ENCODE results near the gene CORO2A.
A peak's percentile ranks its signal among the peaks of the same experiment; 100 is the strongest.

Gene CORO2A

DNA sequence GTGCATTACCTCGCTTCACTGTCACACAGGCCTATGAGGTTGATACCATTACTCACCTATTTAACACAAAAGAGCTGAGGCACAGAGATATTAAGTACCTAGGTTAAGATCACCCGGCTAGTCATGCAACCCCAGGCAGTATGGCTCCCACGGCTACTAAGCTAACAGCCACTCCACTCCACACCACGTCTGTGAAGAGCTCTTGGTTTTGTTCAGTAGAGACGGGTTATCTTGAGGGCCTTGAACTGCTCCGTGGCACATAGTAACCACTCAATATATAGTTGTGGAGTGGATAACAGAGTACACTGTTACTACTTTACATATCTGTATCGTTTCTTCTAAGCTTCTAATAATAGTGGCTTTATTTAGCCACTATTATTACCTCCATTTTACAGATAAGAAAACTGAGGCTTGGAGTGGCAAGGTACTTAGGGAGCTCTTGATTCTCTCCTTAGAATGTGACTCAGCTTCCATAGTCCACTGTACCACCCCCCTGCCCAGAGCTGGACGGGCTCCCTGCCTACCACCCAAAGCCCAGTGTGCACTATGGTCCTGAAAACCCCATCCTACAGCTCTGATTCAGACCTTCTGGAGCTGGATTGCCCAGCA is 1.0 kb upstream of the CORO2A start:
- H3K27ac ChIP-seq (ENCODE audit: low read depth, low read length), result no peak overlapping the region
- H3K18ac ChIP-seq (ENCODE audit: low read length), result no peak overlapping the region
- no peak for DNase-seq
- no peak overlapping the region for H3K4me3 ChIP-seq (ENCODE audit: low read length)
- no peak overlapping the region for H2BK15ac ChIP-seq (replicated peaks; ENCODE audit: low read depth)
- no peak overlapping the region for H3K23ac ChIP-seq (ENCODE audit: low read length)
- H3K27me3 ChIP-seq (ENCODE audit: insufficient read depth, low read length, poor library complexity), result no peaks in the 10 kb centered on the region
- H3K4me1 ChIP-seq (ENCODE audit: control insufficient read depth, low read depth, low read length), result peaks cover 2% of the 10 kb centered on the region
- H3K4ac ChIP-seq (ENCODE audit: low read depth, low read length), result no peak overlapping the region
- no CpG with 5 or more reads among the region's 8 CpGs for WGBS (ENCODE audit: extremely low coverage, insufficient coverage, low lambda C conversion rate)
- H3K9ac ChIP-seq (ENCODE audit: low read length), result peak overlapping the region; percentile 4
- H3K56ac ChIP-seq (ENCODE audit: low read length), result peak overlapping the region; percentile 69
- H3K79me2 ChIP-seq (ENCODE audit: control insufficient read depth, insufficient read depth, low read length), result peaks cover 20% of the 10 kb centered on the region
- H4K8ac ChIP-seq (ENCODE audit: low read depth, low read length), result no peak overlapping the region
- H2AK5ac ChIP-seq (ENCODE audit: low read length), result no peak overlapping the region
- no peak overlapping the region for H4K5ac ChIP-seq (ENCODE audit: low read length)
- H2BK5ac ChIP-seq (ENCODE audit: low read length), result no peak overlapping the region
- H3K79me1 ChIP-seq (ENCODE audit: low read length), result peaks cover 6% of the 10 kb centered on the region
- no peaks in the 10 kb centered on the region for H3K36me3 ChIP-seq (ENCODE audit: control insufficient read depth, insufficient read depth, low read length)
- peak overlapping the region; percentile 4 for H3K4me2 ChIP-seq (ENCODE audit: low read length)
- H2BK120ac ChIP-seq (ENCODE audit: low read depth, low read length), result no peak overlapping the region

GRCh38 chr9:98191671-98192502 is 550 bp downstream of the CORO2A start:
- Histone ChIP-seq H3K4me1 (ENCODE audit: control insufficient read depth, low read depth, low read length) (peaks cover 2% of the 10 kb centered on the region), H2BK120ac (ENCODE audit: low read depth, low read length) (no peak overlapping the region), H2BK15ac (replicated peaks; ENCODE audit: low read depth) (no peak overlapping the region), H3K4ac (ENCODE audit: low read depth, low read length) (peak overlapping the region; percentile 19), H3K79me2 (ENCODE audit: control insufficient read depth, insufficient read depth, low read length) (peaks cover 24% of the 10 kb centered on the region), H3K4me2 (ENCODE audit: low read length) (peak overlapping the region; percentile 86), H3K36me3 (ENCODE audit: control insufficient read depth, insufficient read depth, low read length) (no peaks in the 10 kb centered on the region), H4K8ac (ENCODE audit: low read depth, low read length) (no peak overlapping the region), H3K23ac (ENCODE audit: low read length) (peak overlapping the region; percentile 7), H3K18ac (ENCODE audit: low read length) (peak overlapping the region; percentile 56), H4K5ac (ENCODE audit: low read length) (no peak overlapping the region), H3K79me1 (ENCODE audit: low read length) (peaks cover 6% of the 10 kb centered on the region), H3K4me3 (ENCODE audit: low read length) (peak overlapping the region; percentile 74), H2AK5ac (ENCODE audit: low read length) (peak overlapping the region; percentile 24), H3K56ac (ENCODE audit: low read length) (peak overlapping the region; percentile 88), H3K9ac (ENCODE audit: low read length) (peak overlapping the region; percentile 79), H2BK5ac (ENCODE audit: low read length) (peak overlapping the region; percentile 57), H3K27ac (ENCODE audit: low read depth, low read length) (peak overlapping the region; percentile 55), H3K27me3 (ENCODE audit: insufficient read depth, low read length, poor library complexity) (no peaks in the 10 kb centered on the region)
- peak; percentile 63 for DNase-seq
- no CpG with 5 or more reads among the region's 47 CpGs for WGBS (ENCODE audit: extremely low coverage, insufficient coverage, low lambda C conversion rate)

DNA sequence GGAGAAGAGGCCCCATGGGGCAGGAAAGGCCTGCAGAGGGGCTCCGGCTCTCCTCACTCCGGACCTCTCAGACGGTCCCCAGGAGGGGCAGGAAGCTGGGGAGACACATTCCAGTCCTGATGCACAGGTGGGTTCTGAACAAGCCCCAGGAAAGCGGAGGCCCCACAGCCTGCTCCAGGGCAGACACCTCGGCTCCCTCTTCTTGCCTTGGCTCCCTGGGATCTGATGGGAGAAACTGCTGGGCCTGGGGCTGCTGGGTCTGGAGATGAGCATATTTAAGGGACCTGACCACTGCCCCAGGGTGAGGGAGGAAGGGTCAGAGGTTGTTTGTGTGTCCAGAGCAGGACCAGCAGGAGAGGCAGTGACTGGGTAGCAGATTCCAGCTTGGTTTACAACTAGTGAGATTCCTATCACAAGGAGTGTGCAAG is 1.2 kb downstream of the CORO2A start:
- Histone ChIP-seq H3K36me3 (ENCODE audit: control insufficient read depth, insufficient read depth, low read length) (no peaks in the 10 kb centered on the region), H2AK5ac (ENCODE audit: low read length) (no peak overlapping the region), H3K4me3 (ENCODE audit: low read length) (no peak overlapping the region), H4K5ac (ENCODE audit: low read length) (no peak overlapping the region), H2BK120ac (ENCODE audit: low read depth, low read length) (no peak overlapping the region), H4K8ac (ENCODE audit: low read depth, low read length) (no peak overlapping the region), H3K4ac (ENCODE audit: low read depth, low read length) (peak overlapping the region; percentile 19), H3K9ac (ENCODE audit: low read length) (peak overlapping the region; percentile 79), H3K4me2 (ENCODE audit: low read length) (peak overlapping the region; percentile 86), H3K4me1 (ENCODE audit: control insufficient read depth, low read depth, low read length) (peaks cover 2% of the 10 kb centered on the region), H3K79me2 (ENCODE audit: control insufficient read depth, insufficient read depth, low read length) (peaks cover 27% of the 10 kb centered on the region), H3K56ac (ENCODE audit: low read length) (peak overlapping the region; percentile 88), H3K27ac (ENCODE audit: low read depth, low read length) (peak overlapping the region; percentile 9), H3K23ac (ENCODE audit: low read length) (no peak overlapping the region), H2BK5ac (ENCODE audit: low read length) (no peak overlapping the region), H2BK15ac (replicated peaks; ENCODE audit: low read depth) (no peak overlapping the region), H3K18ac (ENCODE audit: low read length) (no peak overlapping the region), H3K79me1 (ENCODE audit: low read length) (peaks cover 8% of the 10 kb centered on the region), H3K27me3 (ENCODE audit: insufficient read depth, low read length, poor library complexity) (no peaks in the 10 kb centered on the region)
- no CpG with 5 or more reads among the region's 5 CpGs for WGBS (ENCODE audit: extremely low coverage, insufficient coverage, low lambda C conversion rate)
- peak; percentile 27 for DNase-seq

GRCh38 chr9:98190757-98191105 is 1.7 kb downstream of the CORO2A start:
- no CpG with 5 or more reads among the region's 5 CpGs for WGBS (ENCODE audit: extremely low coverage, insufficient coverage, low lambda C conversion rate)
- no peak overlapping the region for H4K5ac ChIP-seq (ENCODE audit: low read length)
- no peaks in the 10 kb centered on the region for H3K27me3 ChIP-seq (ENCODE audit: insufficient read depth, low read length, poor library complexity)
- H3K4me3 ChIP-seq (ENCODE audit: low read length), result no peak overlapping the region
- H3K23ac ChIP-seq (ENCODE audit: low read length), result no peak overlapping the region
- H2AK5ac ChIP-seq (ENCODE audit: low read length), result no peak overlapping the region
- H3K9ac ChIP-seq (ENCODE audit: low read length), result peak overlapping the region; percentile 79
- peaks cover 27% of the 10 kb centered on the region for H3K79me2 ChIP-seq (ENCODE audit: control insufficient read depth, insufficient read depth, low read length)
- peak overlapping the region; percentile 9 for H3K27ac ChIP-seq (ENCODE audit: low read depth, low read length)
- peak overlapping the region; percentile 88 for H3K56ac ChIP-seq (ENCODE audit: low read length)
- H2BK120ac ChIP-seq (ENCODE audit: low read depth, low read length), result no peak overlapping the region
- peak overlapping the region; percentile 81 for H3K4ac ChIP-seq (ENCODE audit: low read depth, low read length)
- no peak overlapping the region for H4K8ac ChIP-seq (ENCODE audit: low read depth, low read length)
- no peak overlapping the region for H2BK5ac ChIP-seq (ENCODE audit: low read length)
- no peak overlapping the region for H2BK15ac ChIP-seq (replicated peaks; ENCODE audit: low read depth)
- no peak overlapping the region for H3K18ac ChIP-seq (ENCODE audit: low read length)
- no peaks in the 10 kb centered on the region for H3K36me3 ChIP-seq (ENCODE audit: control insufficient read depth, insufficient read depth, low read length)
- H3K4me1 ChIP-seq (ENCODE audit: control insufficient read depth, low read depth, low read length), result peaks cover 2% of the 10 kb centered on the region
- no peak for DNase-seq
- peaks cover 10% of the 10 kb centered on the region for H3K79me1 ChIP-seq (ENCODE audit: low read length)
- H3K4me2 ChIP-seq (ENCODE audit: low read length), result no peak overlapping the region

DNA sequence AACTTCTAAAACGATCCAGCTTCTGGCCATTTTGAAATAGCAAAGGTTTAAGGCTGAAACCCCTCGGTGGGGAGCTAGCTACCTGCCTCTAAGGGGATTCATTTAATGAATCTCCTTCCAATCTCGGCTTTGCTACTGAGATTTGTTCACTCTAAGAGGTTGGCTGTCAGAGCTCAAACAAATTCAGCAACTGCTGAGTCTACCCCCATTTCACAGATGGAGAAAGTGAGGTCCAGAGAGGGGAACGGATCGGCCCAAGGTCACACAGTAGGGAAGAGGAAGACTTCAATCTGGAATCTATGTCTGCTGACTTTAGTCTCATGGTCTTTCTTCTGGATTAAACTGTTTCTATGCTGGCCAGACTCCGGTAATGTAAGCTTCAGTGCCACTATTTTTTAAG is 3.0 kb downstream of the CORO2A start:
- Histone ChIP-seq H3K56ac (ENCODE audit: low read length) (no peak overlapping the region), H3K79me2 (ENCODE audit: control insufficient read depth, insufficient read depth, low read length) (peaks cover 32% of the 10 kb centered on the region), H3K9ac (ENCODE audit: low read length) (no peak overlapping the region), H2BK15ac (replicated peaks; ENCODE audit: low read depth) (no peak overlapping the region), H3K4ac (ENCODE audit: low read depth, low read length) (no peak overlapping the region), H3K79me1 (ENCODE audit: low read length) (peaks cover 14% of the 10 kb centered on the region), H3K4me1 (ENCODE audit: control insufficient read depth, low read depth, low read length) (peaks cover 2% of the 10 kb centered on the region), H3K23ac (ENCODE audit: low read length) (no peak overlapping the region), H2BK5ac (ENCODE audit: low read length) (no peak overlapping the region), H2AK5ac (ENCODE audit: low read length) (no peak overlapping the region), H3K27ac (ENCODE audit: low read depth, low read length) (no peak overlapping the region), H3K36me3 (ENCODE audit: control insufficient read depth, insufficient read depth, low read length) (no peaks in the 10 kb centered on the region), H3K18ac (ENCODE audit: low read length) (no peak overlapping the region), H4K8ac (ENCODE audit: low read depth, low read length) (no peak overlapping the region), H4K5ac (ENCODE audit: low read length) (no peak overlapping the region), H3K4me2 (ENCODE audit: low read length) (no peak overlapping the region), H3K27me3 (ENCODE audit: insufficient read depth, low read length, poor library complexity) (no peaks in the 10 kb centered on the region), H2BK120ac (ENCODE audit: low read depth, low read length) (no peak overlapping the region), H3K4me3 (ENCODE audit: low read length) (no peak overlapping the region)
- no CpG with 5 or more reads among the region's 6 CpGs for WGBS (ENCODE audit: extremely low coverage, insufficient coverage, low lambda C conversion rate)
- no peak for DNase-seq

Measured in mesendoderm (in vitro differentiated cells).